T-helper 1 cell treated with Interleukin-12 subunit alpha and Interleukin-12 subunit beta and Interleukin-4 antibody, amounts not matched to agents 30 ng/mL and 1 ng/mL, for 36 hours (primary cell): ENCODE measurements around the gene CELSR1. TPM values are rescaled to one million over a fixed set of nuclear protein-coding genes. Genes with fewer than 3 reads are reported as not detected.

ENCODE experiments used
- intact Hi-C: fragments of 100-400 bp; cut with micrococcal nuclease; formaldehyde crosslinking; loops from one replicate; pipeline ENCODE4 v1.15.1; 2024
- total RNA-seq: library from RNA; stranded (reverse); gene quantifications from 2 replicates; pipeline ENCODE4 v1.2.3, GENCODE V29; 2022

The CELSR1 gene
- total RNA-seq, 1 donor from 2014 or later: 0.47 TPM

DNA sequence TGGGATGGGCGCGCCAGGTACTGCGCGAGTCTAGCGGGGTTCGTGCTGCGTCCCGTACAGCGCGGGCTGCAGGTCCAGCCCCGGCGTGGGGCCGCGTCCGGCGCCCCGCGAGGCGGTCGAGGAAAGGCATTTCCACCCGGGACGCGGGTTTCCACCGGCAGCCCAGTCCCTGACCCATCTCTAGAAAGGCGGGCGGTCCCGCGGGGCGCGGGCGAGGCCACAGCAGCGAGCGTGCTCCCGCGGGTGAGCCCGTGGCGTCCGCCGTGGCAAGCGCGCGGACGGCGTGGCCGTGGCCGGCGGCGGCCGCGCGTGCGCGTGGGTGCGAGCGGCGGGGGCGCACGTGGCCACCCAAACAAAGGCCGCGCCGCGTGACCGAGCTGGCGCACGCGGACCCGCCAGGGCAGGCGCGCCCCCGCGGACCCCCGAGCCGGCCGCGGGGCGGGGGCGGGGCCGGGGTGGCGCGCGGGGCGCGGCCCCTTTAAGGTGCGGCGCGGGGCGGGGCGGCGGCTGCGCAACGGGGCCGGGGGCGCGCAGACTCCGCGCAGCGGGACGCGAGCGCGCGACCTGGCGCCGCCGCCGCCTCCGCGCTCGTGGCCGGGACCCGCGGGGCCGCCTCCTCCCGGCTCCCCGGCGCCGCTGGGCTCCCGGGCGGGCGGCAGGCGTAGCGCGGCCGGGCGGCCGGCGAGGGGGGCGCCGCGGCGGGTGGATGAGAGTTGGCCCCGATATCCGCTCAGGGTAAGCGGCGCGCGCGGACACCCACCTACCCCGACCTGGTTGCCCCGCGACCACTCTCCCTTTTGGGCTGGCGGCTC lies 39.3 kb upstream of the CELSR1 start:
- intact Hi-C loops: loop anchor here (1.0 to 5.0 kb wide), 4 partner anchors 38 to 186 kb away; partner anchors contain the start of genes CERK and TBC1D22A

GRCh38 chr22:46575911-46576555 lies 38.6 kb upstream of the CELSR1 start:
- intact Hi-C loops: loop anchor here (1.0 to 5.0 kb wide), 3 partner anchors 98 to 186 kb away; partner anchors contain the start of genes CERK and TBC1D22A

DNA sequence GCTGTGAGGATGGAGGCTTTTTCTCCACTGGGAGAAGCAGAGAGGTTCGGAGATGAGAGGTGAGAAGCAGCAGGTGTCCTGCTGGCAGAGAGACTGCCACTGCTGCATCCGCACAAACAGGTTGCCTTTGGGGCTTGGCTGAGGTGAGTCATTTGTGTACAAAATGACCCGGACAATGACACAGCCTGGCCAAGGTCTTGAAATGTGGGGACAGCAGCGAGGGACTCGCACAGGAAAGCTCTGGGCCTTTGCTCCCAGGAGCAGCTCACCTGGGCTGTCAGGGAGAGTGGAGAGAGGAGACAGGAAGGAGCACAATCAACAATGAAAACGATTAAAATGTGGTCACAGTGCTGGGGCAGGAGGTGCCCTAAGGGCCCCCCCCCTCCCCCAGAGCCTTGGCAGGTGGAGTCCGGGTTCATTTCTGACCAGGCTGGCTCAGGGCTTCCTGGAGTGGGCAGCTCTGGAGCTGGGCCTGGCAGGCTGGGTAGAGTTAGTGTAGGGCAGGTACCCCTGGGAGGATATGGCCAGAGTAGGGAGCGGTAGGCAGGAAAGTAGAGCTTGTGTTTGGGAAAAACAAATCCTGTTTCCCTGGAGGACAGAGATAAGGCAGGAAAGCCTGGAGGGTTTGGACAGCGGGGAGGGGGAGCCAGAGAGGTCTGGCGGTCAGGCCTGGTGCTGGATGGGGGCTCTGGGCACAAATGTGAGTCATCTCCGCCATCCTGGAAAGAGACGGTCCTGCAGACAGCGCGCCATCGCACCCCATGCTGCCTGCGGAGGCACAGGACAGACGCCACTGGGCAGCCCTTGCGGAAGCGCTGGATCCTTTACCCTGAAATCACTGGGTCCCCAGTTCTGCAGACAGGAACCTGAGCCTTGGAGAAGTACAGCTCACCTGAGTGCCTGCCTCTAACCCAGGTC lies 37.8 kb upstream of the CELSR1 start:
- intact Hi-C loops: loop anchor here (5.0 kb wide), 1 partner anchor 187 kb away; the partner anchor contains the start of gene TBC1D22A

DNA sequence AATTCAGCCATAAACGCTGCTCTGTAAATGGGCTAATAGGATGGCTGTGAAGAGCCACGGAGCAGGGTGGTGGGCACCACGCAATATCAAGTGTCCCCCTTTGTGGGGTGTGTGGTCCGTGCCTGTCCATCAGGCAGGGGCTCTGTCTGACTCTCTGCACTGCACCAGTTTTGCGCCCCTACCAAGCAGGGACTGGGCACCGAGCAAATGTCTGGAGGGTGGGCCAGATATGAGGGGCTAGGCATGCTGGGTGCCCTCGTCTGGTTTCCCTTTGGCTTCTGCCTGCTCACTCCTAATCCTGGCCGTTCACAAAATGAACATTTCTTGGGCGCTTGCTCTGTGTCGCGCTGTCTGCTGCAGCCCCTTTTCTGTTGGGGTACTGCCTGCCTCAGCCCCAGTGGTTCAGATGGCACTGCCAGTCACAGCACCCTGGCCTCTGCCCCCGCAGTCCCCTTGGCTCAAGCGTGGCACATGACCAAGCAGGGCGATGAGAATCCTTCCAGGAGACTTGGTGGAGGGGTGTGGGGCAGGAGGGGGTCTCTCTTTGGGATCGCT lies 37.1 kb upstream of the CELSR1 start:
- intact Hi-C loops: no loop called here

GRCh38 chr22:46573781-46574437 lies 36.5 kb upstream of the CELSR1 start:
- intact Hi-C loops: no loop called here

GRCh38 chr22:46572911-46573780 lies 35.7 kb upstream of the CELSR1 start:
- intact Hi-C loops: no loop called here

GRCh38 chr22:46571642-46572250 lies 34.3 kb upstream of the CELSR1 start:
- intact Hi-C loops: no loop called here

- intact Hi-C loops: no loop called here
These were observed 32.7 kb upstream of the CELSR1 start for GRCh38 chr22:46569848-46570695.

DNA sequence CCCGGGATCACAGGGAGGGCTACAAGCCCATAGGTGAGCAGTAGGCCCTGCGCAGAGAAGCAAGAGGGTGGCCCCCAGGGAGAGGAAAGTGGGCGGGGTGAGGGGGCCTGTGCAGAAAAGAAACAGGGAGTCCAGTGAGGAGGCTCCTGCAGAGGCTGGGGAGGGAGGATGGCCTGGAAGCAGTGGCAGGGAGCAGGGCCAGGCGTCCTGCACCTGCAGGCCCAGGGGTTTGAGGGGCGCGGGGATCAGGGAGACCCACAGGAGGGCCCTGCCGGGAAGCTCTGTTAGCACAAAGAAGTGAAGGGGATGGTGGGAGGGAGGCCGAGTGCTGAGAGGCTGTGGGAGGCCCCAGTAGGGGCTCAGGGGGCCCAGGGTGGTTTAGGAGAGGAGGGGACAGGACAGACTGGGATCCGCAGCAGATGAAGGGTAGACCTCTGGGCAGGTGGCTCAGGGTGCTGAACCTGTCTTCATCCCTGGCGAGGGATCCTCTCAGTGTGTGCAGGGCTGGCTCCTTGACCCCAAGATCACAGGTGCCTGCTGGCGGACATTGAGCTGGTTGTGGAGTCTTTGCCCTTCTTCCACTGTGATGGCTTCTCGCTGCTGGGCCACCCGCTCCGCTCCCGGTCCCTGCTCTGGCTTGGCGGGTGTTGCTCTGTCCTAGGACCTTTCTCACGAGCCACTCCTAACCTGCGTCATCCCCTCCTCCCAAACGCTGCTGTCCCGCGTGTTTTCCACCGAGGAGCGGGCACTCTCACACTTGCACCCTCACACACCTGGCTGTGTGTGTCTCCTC lies 31.8 kb upstream of the CELSR1 start:
- intact Hi-C loops: no loop called here

DNA sequence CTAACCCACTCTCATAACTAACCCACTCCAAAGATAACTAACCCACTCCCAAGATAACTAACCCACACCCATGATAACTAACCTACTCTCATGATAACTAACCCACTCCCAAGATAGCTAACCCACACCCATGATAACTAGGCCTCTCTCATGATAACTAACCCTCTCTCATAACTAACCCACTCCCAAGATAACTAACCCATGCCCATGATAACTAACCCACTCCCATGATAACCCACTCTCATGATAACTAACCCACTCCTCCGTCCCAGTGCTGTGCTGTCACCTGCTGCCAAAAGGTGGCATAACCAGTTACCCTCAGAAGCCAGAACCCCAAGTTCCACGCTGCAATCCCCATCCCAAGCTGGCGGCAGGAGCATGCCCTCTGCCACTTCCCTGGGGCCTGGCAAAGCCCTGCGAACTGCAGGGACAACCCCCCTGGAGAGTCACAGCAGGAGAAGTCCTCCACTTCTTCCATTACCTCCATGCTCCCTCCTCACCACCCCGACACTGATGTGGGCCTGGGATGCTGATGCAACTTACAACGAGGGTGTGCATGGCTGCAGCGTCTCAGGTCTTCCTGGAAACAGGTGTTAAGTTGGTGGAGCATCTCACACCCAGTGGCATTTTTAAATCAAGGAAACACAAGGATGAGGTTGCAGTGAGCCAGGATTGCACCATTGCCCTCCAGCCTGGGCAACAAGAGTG lies 30.8 kb upstream of the CELSR1 start:
- intact Hi-C loops: no loop called here

DNA sequence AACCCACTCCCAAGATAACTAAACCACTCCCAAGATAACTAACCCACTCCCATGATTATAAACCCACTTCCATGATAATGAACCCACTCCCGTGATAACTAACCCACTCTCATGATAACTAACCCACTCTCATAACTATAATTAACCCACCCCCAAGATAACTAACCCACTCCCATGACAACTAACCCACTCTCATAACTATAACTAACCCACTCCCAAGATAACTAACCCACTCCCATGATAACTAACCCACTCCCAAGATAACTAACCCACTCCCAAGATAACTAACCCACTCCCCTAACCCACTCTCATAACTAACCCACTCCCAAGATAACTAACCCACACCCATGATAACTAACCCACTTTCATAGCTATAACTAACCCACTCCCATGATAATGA lies 30.1 kb upstream of the CELSR1 start:
- intact Hi-C loops: no loop called here

- intact Hi-C loops: loop anchor here (5.0 kb wide), 1 partner anchor 123 kb away; no protein-coding TSS in a partner anchor
These were observed 26.8 kb upstream of the CELSR1 start for GRCh38 chr22:46564084-46564714.

- intact Hi-C loops: loop anchor here (1.0 to 5.0 kb wide), 7 partner anchors 51 to 240 kb away; partner anchors contain the start of gene TBC1D22A
These were observed 26.1 kb upstream of the CELSR1 start for GRCh38 chr22:46563381-46564083.

DNA sequence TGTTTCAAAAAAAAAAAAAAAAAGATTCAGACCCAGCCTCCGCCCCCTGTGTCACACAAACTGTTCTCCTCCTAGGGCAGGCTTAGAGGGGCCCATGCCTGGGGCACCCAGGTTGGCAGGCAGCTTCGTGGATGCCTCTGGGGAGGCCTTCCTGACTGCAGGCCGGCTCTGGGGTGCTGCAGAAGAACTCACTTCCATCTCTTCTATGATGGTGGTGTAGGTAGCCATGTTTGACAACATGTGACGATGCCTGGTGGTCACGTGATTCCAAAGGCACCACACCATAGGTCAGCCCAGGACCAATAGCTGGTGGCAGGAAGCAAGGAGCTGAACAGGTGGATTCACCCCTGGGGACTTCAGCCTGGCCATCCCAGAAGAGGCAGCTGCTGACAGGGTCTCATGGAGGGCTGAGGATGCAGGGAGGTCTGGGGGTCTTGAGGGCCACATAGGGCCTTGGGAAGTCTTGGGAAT lies 24.1 kb upstream of the CELSR1 start:
- intact Hi-C loops: loop anchor here (5.0 kb wide), 1 partner anchor 126 kb away; no protein-coding TSS in a partner anchor

DNA sequence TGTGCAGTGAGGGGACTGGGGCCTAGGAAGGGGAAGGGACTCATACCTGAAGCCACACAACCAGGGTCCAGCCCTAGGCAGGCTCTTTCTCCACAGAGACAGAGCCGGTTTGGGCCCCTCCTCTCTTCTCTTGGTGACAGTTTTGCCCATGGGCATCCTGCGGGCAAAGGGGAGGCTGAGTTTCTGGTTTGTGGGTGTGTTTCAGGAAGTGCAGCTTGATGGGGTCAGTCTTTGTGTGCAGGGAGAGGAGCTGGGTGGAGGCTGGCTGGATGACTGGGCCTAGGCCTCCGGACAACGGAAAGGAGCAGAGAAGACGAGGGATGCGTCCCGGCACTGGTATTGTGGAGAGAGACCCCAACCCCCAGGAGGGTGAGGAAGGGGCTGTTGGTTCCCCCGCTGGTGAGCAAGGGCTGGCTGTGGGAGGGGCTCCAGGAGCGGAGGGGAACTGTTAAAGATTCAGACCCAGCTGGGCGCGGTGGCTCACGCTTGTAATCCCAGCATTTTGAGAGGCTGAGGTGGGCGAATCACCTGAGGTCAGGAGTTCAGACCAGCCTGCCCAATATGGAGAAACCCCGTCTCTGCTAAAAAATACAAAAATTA lies 23.4 kb upstream of the CELSR1 start:
- intact Hi-C loops: loop anchor here (5.0 kb wide), 1 partner anchor 127 kb away; no protein-coding TSS in a partner anchor
